ENCODE data around the gene TEN1. TPM values are rescaled to one million over a fixed set of nuclear protein-coding genes. Genes with fewer than 3 reads are reported as not detected.

The TEN1 gene
- total and polyA plus RNA-seq, 2 of the 13 experiments (the other 11 are each of a cell fraction or from before 2014, with no cell fraction given) = 18.0 to 21.3 TPM

- TF ChIP-seq MTF1 (CRISPR knock-in tag; IDR thresholded peaks at IDR 0.05) = 0 out of 2 replicates have a peak, but pooled peaks have one; percentile 38
- TF ChIP-seq ZBTB43 (CRISPR knock-in tag; conservative IDR thresholded peaks at IDR 0.05) = no peak; the same call in 1 of the 2 replicates
- TF ChIP-seq HOXA7 (CRISPR knock-in tag; IDR thresholded peaks at IDR 0.05) = no peak
- TF ChIP-seq STAT5B (CRISPR knock-in tag; IDR thresholded peaks at IDR 0.05) = peak; percentile 14; the same call in 1 of the 2 replicates
- TF ChIP-seq ZNF652 (CRISPR knock-in tag; IDR thresholded peaks at IDR 0.05; ENCODE audit: borderline replicate concordance, low read depth) = no peak
- peak; percentile 70 for TF ChIP-seq ZNF275 (CRISPR knock-in tag; IDR thresholded peaks at IDR 0.05; ENCODE audit: borderline replicate concordance)
- peak; percentile 26; the same call in 1 of the 2 replicates for TF ChIP-seq CSRNP1 (CRISPR knock-in tag; IDR thresholded peaks at IDR 0.05)
- no peak for TF ChIP-seq U2AF2 (IDR thresholded peaks at IDR 0.05; ENCODE audit: low read depth, low read length)
- peak; percentile 52; the same call in 1 of the 2 replicates for TF ChIP-seq TMF1 (CRISPR knock-in tag; IDR thresholded peaks at IDR 0.05; ENCODE audit: low read depth)
- TF ChIP-seq FOXP4 (CRISPR knock-in tag; IDR thresholded peaks at IDR 0.05) = peak; percentile 75
- 0 out of 2 replicates have a peak, but pooled peaks have one; percentile 2 for TF ChIP-seq ZNF75D (CRISPR knock-in tag; IDR thresholded peaks at IDR 0.05; ENCODE audit: borderline replicate concordance)
- peak; percentile 89 for TF ChIP-seq ERF (CRISPR knock-in tag; IDR thresholded peaks at IDR 0.05)
- 0 out of 2 replicates have a peak, but pooled peaks have one; percentile 64 for TF ChIP-seq RELA (CRISPR knock-in tag; IDR thresholded peaks at IDR 0.05)
- TF ChIP-seq IRX3 (CRISPR knock-in tag; IDR thresholded peaks at IDR 0.05; ENCODE audit: borderline replicate concordance, low read depth) = peak; percentile 37; the same call in 1 of the 2 replicates
- TF ChIP-seq ZNF33B (CRISPR knock-in tag; IDR thresholded peaks at IDR 0.05) = no peak; the same call in 1 of the 2 replicates
- TF ChIP-seq SRSF1 (optimal IDR thresholded peaks at IDR 0.05; ENCODE audit: low read depth, low read length) = peak; percentile 91
- no peak for TF ChIP-seq IKZF1 (IDR thresholded peaks at IDR 0.05)
- TF ChIP-seq NR2F2 (IDR thresholded peaks at IDR 0.05; ENCODE audit: borderline replicate concordance, low read depth) = peak; percentile 73
- TF ChIP-seq ATRX (CRISPR knock-in tag; IDR thresholded peaks at IDR 0.05; ENCODE audit: borderline replicate concordance) = no peak
- TF ChIP-seq, protein P1, sequence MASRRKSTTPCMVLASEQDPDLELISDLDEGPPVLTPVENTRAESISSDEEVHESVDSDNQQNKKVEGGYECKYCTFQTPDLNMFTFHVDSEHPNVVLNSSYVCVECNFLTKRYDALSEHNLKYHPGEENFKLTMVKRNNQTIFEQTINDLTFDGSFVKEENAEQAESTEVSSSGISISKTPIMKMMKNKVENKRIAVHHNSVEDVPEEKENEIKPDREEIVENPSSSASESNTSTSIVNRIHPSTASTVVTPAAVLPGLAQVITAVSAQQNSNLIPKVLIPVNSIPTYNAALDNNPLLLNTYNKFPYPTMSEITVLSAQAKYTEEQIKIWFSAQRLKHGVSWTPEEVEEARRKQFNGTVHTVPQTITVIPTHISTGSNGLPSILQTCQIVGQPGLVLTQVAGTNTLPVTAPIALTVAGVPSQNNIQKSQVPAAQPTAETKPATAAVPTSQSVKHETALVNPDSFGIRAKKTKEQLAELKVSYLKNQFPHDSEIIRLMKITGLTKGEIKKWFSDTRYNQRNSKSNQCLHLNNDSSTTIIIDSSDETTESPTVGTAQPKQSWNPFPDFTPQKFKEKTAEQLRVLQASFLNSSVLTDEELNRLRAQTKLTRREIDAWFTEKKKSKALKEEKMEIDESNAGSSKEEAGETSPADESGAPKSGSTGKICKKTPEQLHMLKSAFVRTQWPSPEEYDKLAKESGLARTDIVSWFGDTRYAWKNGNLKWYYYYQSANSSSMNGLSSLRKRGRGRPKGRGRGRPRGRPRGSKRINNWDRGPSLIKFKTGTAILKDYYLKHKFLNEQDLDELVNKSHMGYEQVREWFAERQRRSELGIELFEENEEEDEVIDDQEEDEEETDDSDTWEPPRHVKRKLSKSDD (CRISPR knock-in tag; IDR thresholded peaks at IDR 0.05; ENCODE audit: low read depth) = 0 out of 2 replicates have a peak, but pooled peaks have one; percentile 23
Observed at GRCh38 chr17:75978938-75979704, at the start of gene TEN1, which contains the start of gene ACOX1 (continued).

Measured in HepG2 (cell line).